CD14-positive monocyte (primary cell): Measurements from ENCODE around the gene SLC37A1. TPM values are rescaled to one million over a fixed set of nuclear protein-coding genes. Genes with fewer than 3 reads are reported as not detected.
A peak's percentile ranks its signal among the peaks of the same experiment; 100 is the strongest.

Source experiments
- DNase-seq, 3 donors: peaks; one replicate each; pipeline ENCODE4 v3.0.0-alpha.2; 2011 to 2022
- H2AFZ ChIP-seq: 2 replicates; pipeline ENCODE4 v1.6.0; 2012; ENCODE audit warnings: mild to moderate bottlenecking, low read depth, low read length, inconsistent platforms; ENCODE audit not compliant: insufficient read depth, poor library complexity, severe bottlenecking
- H3K27ac ChIP-seq, 2 donors: 1 replicate in 1 of 2; 2 replicates in 1 of 2; pipeline ENCODE4 v1.5.1; 2012 to 2013; ENCODE audit warnings: low read length in 2 of 2, control low read depth in 1 of 2, inconsistent platforms in 1 of 2, low read depth in 1 of 2, mild to moderate bottlenecking in 1 of 2
- H3K27me3 ChIP-seq, 2 donors: one replicate each; pipeline versions ENCODE4 v1.6.0 to v1.6.1; 2011 to 2013; ENCODE audit warnings: low read length in 2 of 2; ENCODE audit not compliant: control insufficient read depth in 2 of 2, insufficient read depth in 2 of 2
- H3K36me3 ChIP-seq, 2 donors: replicated peaks in 1 of 2; 1 replicate in 1 of 2; 2 replicates in 1 of 2; pipeline versions ENCODE4 v1.5.1 to v1.6.1; 2012 to 2013; ENCODE audit warnings: low read length in 2 of 2, control low read depth in 1 of 2, inconsistent platforms in 1 of 2, mild to moderate bottlenecking in 1 of 2; ENCODE audit not compliant: insufficient read depth in 2 of 2, control insufficient read depth in 1 of 2
- H3K4me1 ChIP-seq, 2 donors: 1 replicate in 1 of 2; 2 replicates in 1 of 2; pipeline versions ENCODE4 v1.5.1 to v1.6.1; 2012 to 2013; ENCODE audit warnings: low read length in 2 of 2, control low read depth in 1 of 2, inconsistent platforms in 1 of 2, mild to moderate bottlenecking in 1 of 2, moderate library complexity in 1 of 2; ENCODE audit not compliant: insufficient read depth in 2 of 2, control insufficient read depth in 1 of 2
- H3K4me2 ChIP-seq: replicated peaks from 2 replicates; pipeline ENCODE3; 2012; ENCODE audit warnings: low read length, moderate library complexity, mild to moderate bottlenecking; ENCODE audit not compliant: poor library complexity, severe bottlenecking; ENCODE audit errors: extremely low read depth
- H3K4me3 ChIP-seq, 3 experiments: fragments of 200-600 bp in 1 of 3; sonication (generic) in 1 of 3; replicated peaks in 1 of 3; 1 replicate in 2 of 3; 2 replicates in 1 of 3; pipeline ENCODE4 v1.5.1; 2011 to 2013; ENCODE audit warnings: low read length in 3 of 3, mild to moderate bottlenecking in 3 of 3, control low read depth in 2 of 3, low read depth in 2 of 3, inconsistent platforms in 1 of 3, moderate library complexity in 1 of 3
- H3K79me2 ChIP-seq: 2 replicates; pipeline ENCODE4 v1.6.0; 2012; ENCODE audit warnings: mild to moderate bottlenecking, control low read depth, inconsistent platforms, low read length, moderate library complexity; ENCODE audit not compliant: insufficient read depth
- H3K9ac ChIP-seq: 2 replicates; pipeline ENCODE4 v1.6.0; 2017; ENCODE audit warnings: low read length, mild to moderate bottlenecking; ENCODE audit not compliant: insufficient read depth, poor library complexity, severe bottlenecking
- H3K9me3 ChIP-seq, 2 donors: replicated peaks in 1 of 2; 1 replicate in 1 of 2; 2 replicates in 1 of 2; pipeline versions ENCODE4 v1.5.1 to v1.6.1; 2012 to 2013; ENCODE audit warnings: low read length in 2 of 2, control low read depth in 1 of 2; ENCODE audit not compliant: control insufficient read depth in 1 of 2, insufficient read depth in 1 of 2
- H4K20me1 ChIP-seq: 2 replicates; pipeline ENCODE4 v1.6.0; 2012; ENCODE audit warnings: mild to moderate bottlenecking, low read length, control low read depth, moderate library complexity; ENCODE audit not compliant: insufficient read depth
- H3K27ac Mint-ChIP-seq, 7 donors: one replicate each; pipeline ENCODE4 v1.8.0; 2020; ENCODE audit warnings: mild to moderate bottlenecking in 7 of 7, mixed read lengths in 7 of 7, moderate library complexity in 6 of 7, inconsistent platforms in 2 of 7
- H3K27me3 Mint-ChIP-seq, 3 donors: one replicate each; pipeline ENCODE4 v1.8.0; 2021 to 2022; ENCODE audit warnings: low read depth in 3 of 3, mild to moderate bottlenecking in 3 of 3, mixed read lengths in 3 of 3, moderate library complexity in 3 of 3, inconsistent platforms in 1 of 3
- H3K36me3 Mint-ChIP-seq, 2 donors: one replicate each; pipeline ENCODE4 v1.8.0; 2020; ENCODE audit warnings: mixed read lengths in 2 of 2, inconsistent platforms in 1 of 2, mild to moderate bottlenecking in 1 of 2
- H3K4me1 Mint-ChIP-seq: one replicate; pipeline ENCODE4 v1.8.0; 2020; ENCODE audit warnings: mild to moderate bottlenecking, mixed read lengths
- H3K4me3 Mint-ChIP-seq, 2 donors: one replicate each; pipeline ENCODE4 v1.8.0; 2020; ENCODE audit warnings: mild to moderate bottlenecking in 2 of 2, mixed read lengths in 2 of 2, moderate library complexity in 1 of 2
- H3K9me3 Mint-ChIP-seq, 7 donors: one replicate each; pipeline ENCODE4 v1.8.0; 2020 to 2022; ENCODE audit warnings: mixed read lengths in 7 of 7, mild to moderate bottlenecking in 6 of 7, moderate library complexity in 6 of 7, inconsistent platforms in 2 of 7
- WGBS: methylation state at CpG from one replicate; pipeline ENCODE4 v1.1.5; 2013; ENCODE audit warnings: missing lambda C conversion rate; ENCODE audit not compliant: insufficient coverage; 5-methylcytosine and 5-hydroxymethylcytosine counted together
- intact Hi-C, 2 donors: fragments of 100-400 bp; cut with micrococcal nuclease; formaldehyde crosslinking; loops; one replicate each; pipeline versions ENCODE4 v1.15.0 to v1.15.1; 2023
- polyA plus RNA-seq, 3 donors: library from polyadenylated mRNA; depleted of rRNA in 1 of 3; unstranded in 2 of 3; stranded (reverse) in 1 of 3; fragments of 300-500 nt in 2 of 3; fragments of >200 nt in 1 of 3; fragmentation: Illumina TruSeq in 2 of 3; gene quantifications; 1 replicate in 2 of 3; 2 replicates in 1 of 3; pipeline ENCODE4 v1.2.3, GENCODE V29; 2012 to 2021
- TF ChIP-seq, protein P1 (sequence below): fragments of 200-600 bp; IDR thresholded peaks from one replicate; pipeline ENCODE4 v1.8.0; 2022; ENCODE audit warnings: antibody characterized with exemption, mild to moderate bottlenecking

Gene SLC37A1
- polyA plus RNA-seq, 3 donors: 2.7 to 12.4 (median 4.3) TPM

DNA sequence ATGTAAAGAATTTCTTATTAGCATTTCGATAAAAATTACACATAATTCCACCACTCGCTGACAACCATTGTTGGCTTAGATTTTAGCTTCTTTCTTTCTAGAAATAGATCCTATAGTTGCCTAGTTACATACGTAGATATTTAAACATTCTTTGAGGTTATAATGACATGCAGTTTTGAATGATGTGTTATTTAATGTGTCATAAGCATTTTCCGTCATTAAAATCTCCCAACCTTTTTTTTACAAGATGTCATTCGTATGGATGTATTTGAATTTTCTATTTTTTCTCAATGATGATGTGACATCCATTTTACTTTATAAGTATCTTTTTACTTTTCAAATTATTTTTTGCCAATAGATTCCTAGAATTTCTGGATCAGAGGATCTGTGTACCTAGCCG is 44.7 kb downstream of the SLC37A1 start:
- Histone ChIP-seq H3K27ac (no peak overlapping the region), H4K20me1 (no peaks in the 10 kb centered on the region), H2AFZ (no peak overlapping the region), H3K9me3 (no peaks in the 10 kb centered on the region), H3K79me2 (no peaks in the 10 kb centered on the region), H3K9ac (no peak overlapping the region), H3K4me1 (no peaks in the 10 kb centered on the region), H3K36me3 (peaks cover 40 to 97% of the 10 kb centered on the region in 2 donors), H3K4me3 (no peak overlapping the region), H3K27me3 (no peaks in the 10 kb centered on the region), H3K4me2 (no peak overlapping the region)
- Mint-ChIP-seq H3K27me3 (peaks cover 0 to 1% (median 0%) of the 10 kb centered on the region in 3 donors), H3K27ac (no peak overlapping the region), H3K36me3 (peaks cover 78 to 81% of the 10 kb centered on the region in 2 donors), H3K4me1 (no peaks in the 10 kb centered on the region), H3K9me3 (no peaks in the 10 kb centered on the region), H3K4me3 (no peak overlapping the region)
- TF ChIP-seq, protein P1, sequence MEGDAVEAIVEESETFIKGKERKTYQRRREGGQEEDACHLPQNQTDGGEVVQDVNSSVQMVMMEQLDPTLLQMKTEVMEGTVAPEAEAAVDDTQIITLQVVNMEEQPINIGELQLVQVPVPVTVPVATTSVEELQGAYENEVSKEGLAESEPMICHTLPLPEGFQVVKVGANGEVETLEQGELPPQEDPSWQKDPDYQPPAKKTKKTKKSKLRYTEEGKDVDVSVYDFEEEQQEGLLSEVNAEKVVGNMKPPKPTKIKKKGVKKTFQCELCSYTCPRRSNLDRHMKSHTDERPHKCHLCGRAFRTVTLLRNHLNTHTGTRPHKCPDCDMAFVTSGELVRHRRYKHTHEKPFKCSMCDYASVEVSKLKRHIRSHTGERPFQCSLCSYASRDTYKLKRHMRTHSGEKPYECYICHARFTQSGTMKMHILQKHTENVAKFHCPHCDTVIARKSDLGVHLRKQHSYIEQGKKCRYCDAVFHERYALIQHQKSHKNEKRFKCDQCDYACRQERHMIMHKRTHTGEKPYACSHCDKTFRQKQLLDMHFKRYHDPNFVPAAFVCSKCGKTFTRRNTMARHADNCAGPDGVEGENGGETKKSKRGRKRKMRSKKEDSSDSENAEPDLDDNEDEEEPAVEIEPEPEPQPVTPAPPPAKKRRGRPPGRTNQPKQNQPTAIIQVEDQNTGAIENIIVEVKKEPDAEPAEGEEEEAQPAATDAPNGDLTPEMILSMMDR: no peak
- 89% methylated on average over 1 of the region's 6 CpGs for WGBS
- intact Hi-C loops: no loop called here
- DNase-seq: no peak

DNA sequence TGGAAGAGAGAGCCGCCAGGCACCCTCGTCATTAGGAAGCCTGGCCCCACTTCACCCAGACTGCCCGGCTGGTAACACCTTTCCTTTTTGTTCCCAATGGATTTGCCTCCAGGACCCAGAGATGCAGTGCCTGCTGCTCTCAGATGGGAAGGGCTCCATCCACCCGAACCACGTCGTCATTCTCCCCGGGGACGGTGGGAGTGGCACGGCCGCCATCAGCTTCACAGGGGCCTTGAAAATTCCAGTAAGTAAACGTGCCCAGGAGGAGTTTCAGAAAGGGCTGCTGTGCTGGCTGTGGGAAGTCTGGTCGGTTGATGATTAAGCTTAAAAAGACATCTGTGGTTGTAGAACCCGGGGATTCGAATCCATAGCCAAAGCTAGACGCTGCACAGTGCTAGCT is 45.2 kb downstream of the SLC37A1 start:
- H3K4me2 ChIP-seq: no peak overlapping the region
- H2AFZ ChIP-seq: no peak overlapping the region
- H3K4me3 Mint-ChIP-seq: no peak overlapping the region
- H3K79me2 ChIP-seq: no peaks in the 10 kb centered on the region
- H3K27me3 ChIP-seq: no peaks in the 10 kb centered on the region
- peaks cover 0 to 1% (median 0%) of the 10 kb centered on the region in 3 donors for H3K27me3 Mint-ChIP-seq
- no peak overlapping the region for H3K27ac ChIP-seq
- H3K27ac Mint-ChIP-seq: peak overlapping the region in 1 of 7 donors; percentile 5
- WGBS: 97% methylated on average over 15 of the region's 15 CpGs
- H3K36me3 ChIP-seq: peaks cover 42 to 99% of the 10 kb centered on the region in 2 donors
- H3K9ac ChIP-seq: no peak overlapping the region
- H3K4me3 ChIP-seq: no peak overlapping the region
- TF ChIP-seq, protein P1: no peak
- no peaks in the 10 kb centered on the region for H3K4me1 Mint-ChIP-seq
- no peaks in the 10 kb centered on the region for H3K4me1 ChIP-seq
- peaks cover 81 to 86% of the 10 kb centered on the region in 2 donors for H3K36me3 Mint-ChIP-seq
- H3K9me3 ChIP-seq: no peaks in the 10 kb centered on the region
- no peaks in the 10 kb centered on the region for H4K20me1 ChIP-seq
- intact Hi-C loops: no loop called here
- DNase-seq: no peak
- H3K9me3 Mint-ChIP-seq: no peaks in the 10 kb centered on the region
